K562 (cell line): Measurements from ENCODE around the gene BTBD18. TPM values are rescaled to one million over a fixed set of nuclear protein-coding genes. Genes with fewer than 3 reads are reported as not detected.
A peak's percentile ranks its signal among the peaks of the same experiment; 100 is the strongest.

Experiments used
- ARHGAP35 ChIP-seq: fragments of 450-650 bp; IDR thresholded peaks from 2 replicates; pipeline ENCODE4 v1.6.1; 2018; ENCODE audit not compliant: partially characterized antibody
- BACH1 ChIP-seq: fragments of 200-800 bp; sonication (Bioruptor generic); IDR thresholded peaks from 2 replicates; pipeline ENCODE4 v1.6.1; 2016; ENCODE audit warnings: missing genetic modification characterization, missing compliant biosample characterization
- BCL6 ChIP-seq: fragments of 250-450 bp; sonication (Bioruptor Pico); IDR thresholded peaks from 2 replicates; pipeline ENCODE4 v1.4.0; 2020
- C11orf30 ChIP-seq: fragments of 450-650 bp; IDR thresholded peaks from 2 replicates; pipeline ENCODE4 v1.6.1; 2016; ENCODE audit warnings: low read depth, mild to moderate bottlenecking
- CREM ChIP-seq: IDR thresholded peaks from 2 replicates; pipeline ENCODE4 v1.6.1; 2014; ENCODE audit warnings: antibody characterized with exemption, low read depth
- DIDO1 ChIP-seq: fragments of 450-650 bp; IDR thresholded peaks from 2 replicates; pipeline ENCODE4 v1.6.1; 2016; ENCODE audit warnings: low read depth, missing biosample characterization, missing genetic modification characterization
- ELF4 ChIP-seq: fragments of 450-650 bp; formaldehyde crosslinking; IDR thresholded peaks from 2 replicates; pipeline ENCODE4 v1.4.0; 2022; ENCODE audit warnings: missing genetic modification characterization
- EP300 ChIP-seq: IDR thresholded peaks from 2 replicates; pipeline ENCODE4 v1.6.1; 2012; ENCODE audit warnings: low read length, improper control_type of control experiment
- ESRRA ChIP-seq: fragments of 450-650 bp; IDR thresholded peaks from 2 replicates; pipeline ENCODE4 v1.6.1; 2014; ENCODE audit warnings: low read depth, mild to moderate bottlenecking, moderate library complexity, borderline replicate concordance
- FOSL1 ChIP-seq: fragments of 200-800 bp; sonication (Bioruptor generic); conservative IDR thresholded peaks from 2 replicates; pipeline ENCODE4 v1.6.1; 2016; ENCODE audit warnings: missing genetic modification characterization, missing compliant biosample characterization
- FOXJ3 ChIP-seq: sonication (generic); formaldehyde crosslinking; IDR thresholded peaks from 2 replicates; pipeline ENCODE4 v1.4.0; 2020; ENCODE audit warnings: mild to moderate bottlenecking, missing genetic modification reagents
- GABPB1 ChIP-seq: sonication (generic); formaldehyde crosslinking; IDR thresholded peaks from 2 replicates; pipeline ENCODE4 v1.8.0; 2022; ENCODE audit warnings: mild to moderate bottlenecking, missing genetic modification reagents
- GATAD2B ChIP-seq: fragments of 450-650 bp; IDR thresholded peaks from 2 replicates; pipeline ENCODE4 v1.6.1; 2017; ENCODE audit warnings: mild to moderate bottlenecking, borderline replicate concordance
- GTF2A2 ChIP-seq: IDR thresholded peaks from 2 replicates; pipeline ENCODE4 v1.6.1; 2016; ENCODE audit warnings: mild to moderate bottlenecking, missing genetic modification characterization, missing compliant biosample characterization
- IRF2 ChIP-seq: sonication (generic); formaldehyde crosslinking; IDR thresholded peaks from 2 replicates; pipeline ENCODE4 v1.8.1; 2022; ENCODE audit warnings: mild to moderate bottlenecking, missing genetic modification reagents
- MAFG ChIP-seq: fragments of 450-650 bp; conservative IDR thresholded peaks from 2 replicates; pipeline ENCODE4 v1.6.1; 2016; ENCODE audit warnings: missing genetic modification characterization, missing compliant biosample characterization
- MAZ ChIP-seq, 2 experiments: fragments of 450-650 bp in 1 of 2; sonication (generic) in 1 of 2; formaldehyde crosslinking; IDR thresholded peaks in 1 of 2; conservative IDR thresholded peaks in 1 of 2; 2 replicates each; pipeline versions ENCODE4 v1.4.0 to v1.5.0; 2020; ENCODE audit warnings: mild to moderate bottlenecking in 1 of 2, missing genetic modification reagents in 1 of 2
- MCM2 ChIP-seq: fragments of 450-650 bp; IDR thresholded peaks from 2 replicates; pipeline ENCODE4 v1.6.1; 2017; ENCODE audit warnings: low read depth, mild to moderate bottlenecking
- MIER1 ChIP-seq: fragments of 450-650 bp; IDR thresholded peaks from 2 replicates; pipeline ENCODE4 v1.6.1; 2016; ENCODE audit warnings: antibody characterized with exemption, mild to moderate bottlenecking, low read depth
- MYC ChIP-seq, 2 experiments: fragments of 250-450 bp in 1 of 2; sonication (Bioruptor Pico) in 1 of 2; IDR thresholded peaks; 2 replicates each; pipeline versions ENCODE4 v1.5.1 to v1.6.1; 2012 to 2021; ENCODE audit warnings: low read depth in 2 of 2, borderline replicate concordance in 1 of 2, improper control_type of control experiment in 1 of 2, low read length in 1 of 2, mild to moderate bottlenecking in 1 of 2, moderate library complexity in 1 of 2
- NFRKB ChIP-seq: fragments of 450-650 bp; IDR thresholded peaks from 2 replicates; pipeline ENCODE4 v1.6.1; 2016; ENCODE audit warnings: low read depth
- NR2C2 ChIP-seq, 2 experiments: fragments of 200-800 bp in 1 of 2; sonication (Bioruptor generic) in 1 of 2; sonication (generic) in 1 of 2; formaldehyde crosslinking in 1 of 2; IDR thresholded peaks; 2 replicates each; pipeline versions ENCODE4 v1.6.1 to v1.8.0; 2016 to 2022; ENCODE audit warnings: mild to moderate bottlenecking in 1 of 2, missing compliant biosample characterization in 1 of 2, missing genetic modification characterization in 1 of 2, missing genetic modification reagents in 1 of 2
- NR3C1 ChIP-seq: sonication (generic); formaldehyde crosslinking; IDR thresholded peaks from 2 replicates; pipeline ENCODE4 v1.8.1; 2022; ENCODE audit warnings: missing genetic modification reagents
- ZNF584 ChIP-seq: fragments of 200-800 bp; sonication (Bioruptor generic); IDR thresholded peaks from 2 replicates; pipeline ENCODE4 v1.6.1; 2016; ENCODE audit warnings: low read depth, mild to moderate bottlenecking, missing genetic modification characterization, missing compliant biosample characterization
- ZNF785 ChIP-seq: fragments of 250-450 bp; sonication (Bioruptor Pico); IDR thresholded peaks from 2 replicates; pipeline ENCODE4 v1.4.0; 2020; ENCODE audit warnings: mild to moderate bottlenecking
- polyA plus RNA-seq, 8 experiments: library from polyadenylated mRNA; depleted of rRNA in 4 of 8; stranded (reverse) in 5 of 8; unstranded in 3 of 8; fragments of >200 nt; fragmentation: Nextera tagmentation in 2 of 8; fragmentation: Illumina TruSeq in 1 of 8; extraction: Ambion mirVana in 2 of 8; extraction: Trizol in 1 of 8; gene quantifications; 2 replicates each; pipeline versions ENCODE4 v1.2.1 to v1.2.3, GENCODE V29; 2011 to 2014; ENCODE audit warnings: inconsistent platforms in 1 of 8, missing spikeins in 1 of 8
- total RNA-seq, 7 experiments: library from RNA; depleted of rRNA in 6 of 7; stranded (reverse); fragments of >200 nt in 6 of 7; fragmentation: Illumina TruSeq in 2 of 7; extraction: Trizol in 2 of 7; gene quantifications; 2 replicates each; pipeline versions ENCODE4 v1.2.1 to v1.2.3, GENCODE V29; 2011 to 2021; ENCODE audit warnings: low replicate concordance in 1 of 7
- TF ChIP-seq, protein P1 (sequence below): fragments of 250-450 bp; sonication (Bioruptor Pico); IDR thresholded peaks from 2 replicates; pipeline ENCODE4 v1.4.0; 2020; ENCODE audit warnings: mild to moderate bottlenecking, moderate library complexity
- TF ChIP-seq, protein P2 (sequence below), 2 experiments: fragments of 450-650 bp; IDR thresholded peaks; 2 replicates each; pipeline ENCODE4 v1.6.1; 2016

The BTBD18 gene
- total and polyA plus RNA-seq, 9 of the 15 experiments (the other 6 are each of a cell fraction or from before 2014, with no cell fraction given): 0.06 TPM; not detected in 8

DNA sequence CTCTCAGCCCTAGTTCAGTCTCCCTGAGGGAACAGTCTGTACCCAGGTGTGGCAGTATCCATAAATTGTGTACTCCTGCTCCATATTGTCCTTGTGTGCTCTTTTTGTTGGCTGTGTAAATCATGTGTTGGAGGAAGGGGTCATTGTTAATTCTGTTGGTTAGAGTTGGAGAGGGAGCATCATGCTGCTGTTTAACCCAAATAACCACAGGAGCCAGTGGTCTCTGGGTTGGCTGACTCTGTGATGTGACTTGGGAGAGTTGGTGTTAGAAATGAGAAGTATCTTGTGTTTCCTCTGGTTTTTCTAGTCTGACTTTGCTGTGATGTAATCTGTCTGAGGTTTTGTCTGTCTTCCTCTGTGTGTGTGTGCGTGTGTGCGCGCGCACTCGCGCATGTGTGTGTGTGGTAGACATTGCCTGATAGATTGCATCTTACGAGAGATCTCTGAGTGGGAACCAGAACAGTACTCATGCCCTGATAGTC is 40.5 kb upstream of the BTBD18 start (continued):
- TF ChIP-seq, protein P1, sequence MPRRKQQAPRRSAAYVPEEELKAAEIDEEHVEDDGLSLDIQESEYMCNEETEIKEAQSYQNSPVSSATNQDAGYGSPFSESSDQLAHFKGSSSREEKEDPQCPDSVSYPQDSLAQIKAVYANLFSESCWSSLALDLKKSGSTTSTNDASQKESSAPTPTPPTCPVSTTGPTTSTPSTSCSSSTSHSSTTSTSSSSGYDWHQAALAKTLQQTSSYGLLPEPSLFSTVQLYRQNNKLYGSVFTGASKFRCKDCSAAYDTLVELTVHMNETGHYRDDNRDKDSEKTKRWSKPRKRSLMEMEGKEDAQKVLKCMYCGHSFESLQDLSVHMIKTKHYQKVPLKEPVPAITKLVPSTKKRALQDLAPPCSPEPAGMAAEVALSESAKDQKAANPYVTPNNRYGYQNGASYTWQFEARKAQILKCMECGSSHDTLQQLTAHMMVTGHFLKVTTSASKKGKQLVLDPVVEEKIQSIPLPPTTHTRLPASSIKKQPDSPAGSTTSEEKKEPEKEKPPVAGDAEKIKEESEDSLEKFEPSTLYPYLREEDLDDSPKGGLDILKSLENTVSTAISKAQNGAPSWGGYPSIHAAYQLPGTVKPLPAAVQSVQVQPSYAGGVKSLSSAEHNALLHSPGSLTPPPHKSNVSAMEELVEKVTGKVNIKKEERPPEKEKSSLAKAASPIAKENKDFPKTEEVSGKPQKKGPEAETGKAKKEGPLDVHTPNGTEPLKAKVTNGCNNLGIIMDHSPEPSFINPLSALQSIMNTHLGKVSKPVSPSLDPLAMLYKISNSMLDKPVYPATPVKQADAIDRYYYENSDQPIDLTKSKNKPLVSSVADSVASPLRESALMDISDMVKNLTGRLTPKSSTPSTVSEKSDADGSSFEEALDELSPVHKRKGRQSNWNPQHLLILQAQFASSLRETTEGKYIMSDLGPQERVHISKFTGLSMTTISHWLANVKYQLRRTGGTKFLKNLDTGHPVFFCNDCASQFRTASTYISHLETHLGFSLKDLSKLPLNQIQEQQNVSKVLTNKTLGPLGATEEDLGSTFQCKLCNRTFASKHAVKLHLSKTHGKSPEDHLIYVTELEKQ (CRISPR knock-in tag): no peak
- TF ChIP-seq EP300: no peak
- no peak for TF ChIP-seq ELF4 (CRISPR knock-in tag)
- no peak for TF ChIP-seq NR2C2 (CRISPR knock-in tag; IDR thresholded peaks at IDR 0.05)
- TF ChIP-seq NR2C2 (tag; IDR thresholded peaks at IDR 0.05): no peak
- no peak for TF ChIP-seq MAFG (tag)
- TF ChIP-seq ZNF785 (CRISPR knock-in tag): no peak
- TF ChIP-seq, protein P2, sequence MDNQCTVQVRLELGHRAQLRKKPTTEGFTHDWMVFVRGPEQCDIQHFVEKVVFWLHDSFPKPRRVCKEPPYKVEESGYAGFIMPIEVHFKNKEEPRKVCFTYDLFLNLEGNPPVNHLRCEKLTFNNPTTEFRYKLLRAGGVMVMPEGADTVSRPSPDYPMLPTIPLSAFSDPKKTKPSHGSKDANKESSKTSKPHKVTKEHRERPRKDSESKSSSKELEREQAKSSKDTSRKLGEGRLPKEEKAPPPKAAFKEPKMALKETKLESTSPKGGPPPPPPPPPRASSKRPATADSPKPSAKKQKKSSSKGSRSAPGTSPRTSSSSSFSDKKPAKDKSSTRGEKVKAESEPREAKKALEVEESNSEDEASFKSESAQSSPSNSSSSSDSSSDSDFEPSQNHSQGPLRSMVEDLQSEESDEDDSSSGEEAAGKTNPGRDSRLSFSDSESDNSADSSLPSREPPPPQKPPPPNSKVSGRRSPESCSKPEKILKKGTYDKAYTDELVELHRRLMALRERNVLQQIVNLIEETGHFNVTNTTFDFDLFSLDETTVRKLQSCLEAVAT (IDR thresholded peaks at IDR 0.05): peak in 1 of 2 experiments; percentile 62; a peak in 1 of 4 replicates
- TF ChIP-seq BCL6: no peak
- 0 out of 2 replicates have a peak, but pooled peaks have one; percentile 8 for TF ChIP-seq GABPB1 (CRISPR knock-in tag)
- TF ChIP-seq BACH1: no peak
- no peak for TF ChIP-seq IRF2
- no peak for TF ChIP-seq C11orf30
- no peak for TF ChIP-seq GATAD2B
- TF ChIP-seq MIER1: no peak
- no peak for TF ChIP-seq FOXJ3 (CRISPR knock-in tag)
- no peak for TF ChIP-seq GTF2A2 (tag)
- no peak for TF ChIP-seq NFRKB
- no peak for TF ChIP-seq MCM2
- peak; percentile 41; the same call in 1 of the 2 replicates for TF ChIP-seq MYC (IDR thresholded peaks at IDR 0.05; ENCODE audit: low read depth, low read length)
- no peak for TF ChIP-seq MYC (CRISPR knock-in tag; IDR thresholded peaks at IDR 0.05; ENCODE audit: borderline replicate concordance, low read depth)
- TF ChIP-seq ARHGAP35: no peak
- no peak; the same call in 1 of the 2 replicates for TF ChIP-seq ESRRA
- TF ChIP-seq CREM: peak; percentile 62
- TF ChIP-seq DIDO1: no peak
- 0 out of 2 replicates have a peak, but pooled peaks have one; percentile 41 for TF ChIP-seq FOSL1 (tag)
- no peak for TF ChIP-seq NR3C1
- no peak for TF ChIP-seq MAZ (CRISPR knock-in tag; conservative IDR thresholded peaks at IDR 0.05 in 1 of 2, IDR thresholded peaks at IDR 0.05 in 1 of 2)
- no peak for TF ChIP-seq ZNF584
